Measurements from ENCODE around the gene SUCO.

Gene SUCO

GRCh38 chr1:172630056-172630818 lies 97.3 kb downstream of the SUCO start:
- DNase-seq (ENCODE audit: extremely low read depth, low read depth) = no peak
- TF ChIP-seq CTCF (IDR thresholded peaks at IDR 0.05; ENCODE audit: low read depth, low read length, missing control alignments) = no peak
- H3K4me3 ChIP-seq (replicated peaks; ENCODE audit: low read depth, low read length) = no peak overlapping the region

- no peak overlapping the region for H3K4me3 ChIP-seq (replicated peaks; ENCODE audit: low read depth, low read length)
- TF ChIP-seq CTCF (IDR thresholded peaks at IDR 0.05; ENCODE audit: low read depth, low read length, missing control alignments) = no peak
- DNase-seq (ENCODE audit: extremely low read depth, low read depth) = no peak
Measured at GRCh38 chr1:172630868-172631267, 97.9 kb downstream of the SUCO start.

GRCh38 chr1:172637522-172637921 lies 104.6 kb downstream of the SUCO start:
- no peak overlapping the region for H3K4me3 ChIP-seq (replicated peaks; ENCODE audit: low read depth, low read length)
- no peak for DNase-seq (ENCODE audit: extremely low read depth, low read depth)
- TF ChIP-seq CTCF (IDR thresholded peaks at IDR 0.05; ENCODE audit: low read depth, low read length, missing control alignments) = no peak

GRCh38 chr1:172638249-172638648 lies 105.3 kb downstream of the SUCO start:
- no peak for DNase-seq (ENCODE audit: extremely low read depth, low read depth)
- TF ChIP-seq CTCF (IDR thresholded peaks at IDR 0.05; ENCODE audit: low read depth, low read length, missing control alignments) = no peak
- H3K4me3 ChIP-seq (replicated peaks; ENCODE audit: low read depth, low read length) = no peak overlapping the region

- no peak for DNase-seq (ENCODE audit: extremely low read depth, low read depth)
- TF ChIP-seq CTCF (IDR thresholded peaks at IDR 0.05; ENCODE audit: low read depth, low read length, missing control alignments) = no peak
Measured at GRCh38 chr1:172638885-172639831, 106.2 kb downstream of the SUCO start.

GRCh38 chr1:172640111-172640510 lies 107.2 kb downstream of the SUCO start:
- no peak for TF ChIP-seq CTCF (IDR thresholded peaks at IDR 0.05; ENCODE audit: low read depth, low read length, missing control alignments)
- DNase-seq (ENCODE audit: extremely low read depth, low read depth) = no peak
- H3K4me3 ChIP-seq (replicated peaks; ENCODE audit: low read depth, low read length) = no peak overlapping the region

More at GRCh38 chr1:172638885-172639831, 106.2 kb downstream of the SUCO start:
- no peak overlapping the region for H3K4me3 ChIP-seq (replicated peaks; ENCODE audit: low read depth, low read length)
